Adipocyte (in vitro differentiated cells): ENCODE results near the gene NRARP.
A peak's percentile ranks its signal among the peaks of the same experiment; 100 is the strongest.

Source experiments
- DNase-seq: peaks from one replicate; pipeline ENCODE4 v3.0.0-alpha.2; 2015; ENCODE audit warnings: low read depth
- H3K27me3 ChIP-seq: replicated peaks from 2 replicates; pipeline ENCODE4 v1.7.0; 2013; ENCODE audit warnings: mild to moderate bottlenecking, low read length, moderate library complexity; ENCODE audit not compliant: control insufficient read depth, insufficient read depth
- H3K36me3 ChIP-seq: 2 replicates; pipeline ENCODE4 v1.7.0; 2013; ENCODE audit warnings: low read length, mild to moderate bottlenecking, moderate library complexity; ENCODE audit not compliant: control insufficient read depth, insufficient read depth, severe bottlenecking
- H3K4me1 ChIP-seq: 2 replicates; pipeline ENCODE4 v1.7.0; 2013; ENCODE audit warnings: mild to moderate bottlenecking, low read length, moderate library complexity; ENCODE audit not compliant: control insufficient read depth, insufficient read depth
- H3K4me3 ChIP-seq: 2 replicates; pipeline ENCODE4 v1.7.0; 2013; ENCODE audit warnings: mild to moderate bottlenecking, low read length, moderate library complexity
- H3K9ac ChIP-seq: 2 replicates; pipeline ENCODE4 v1.7.0; 2013; ENCODE audit warnings: mild to moderate bottlenecking, low read length, moderate library complexity
- H3K9me3 ChIP-seq: 2 replicates; pipeline ENCODE4 v1.7.0; 2013; ENCODE audit warnings: mild to moderate bottlenecking, low read length, moderate library complexity; ENCODE audit not compliant: control insufficient read depth

NRARP gene

DNA sequence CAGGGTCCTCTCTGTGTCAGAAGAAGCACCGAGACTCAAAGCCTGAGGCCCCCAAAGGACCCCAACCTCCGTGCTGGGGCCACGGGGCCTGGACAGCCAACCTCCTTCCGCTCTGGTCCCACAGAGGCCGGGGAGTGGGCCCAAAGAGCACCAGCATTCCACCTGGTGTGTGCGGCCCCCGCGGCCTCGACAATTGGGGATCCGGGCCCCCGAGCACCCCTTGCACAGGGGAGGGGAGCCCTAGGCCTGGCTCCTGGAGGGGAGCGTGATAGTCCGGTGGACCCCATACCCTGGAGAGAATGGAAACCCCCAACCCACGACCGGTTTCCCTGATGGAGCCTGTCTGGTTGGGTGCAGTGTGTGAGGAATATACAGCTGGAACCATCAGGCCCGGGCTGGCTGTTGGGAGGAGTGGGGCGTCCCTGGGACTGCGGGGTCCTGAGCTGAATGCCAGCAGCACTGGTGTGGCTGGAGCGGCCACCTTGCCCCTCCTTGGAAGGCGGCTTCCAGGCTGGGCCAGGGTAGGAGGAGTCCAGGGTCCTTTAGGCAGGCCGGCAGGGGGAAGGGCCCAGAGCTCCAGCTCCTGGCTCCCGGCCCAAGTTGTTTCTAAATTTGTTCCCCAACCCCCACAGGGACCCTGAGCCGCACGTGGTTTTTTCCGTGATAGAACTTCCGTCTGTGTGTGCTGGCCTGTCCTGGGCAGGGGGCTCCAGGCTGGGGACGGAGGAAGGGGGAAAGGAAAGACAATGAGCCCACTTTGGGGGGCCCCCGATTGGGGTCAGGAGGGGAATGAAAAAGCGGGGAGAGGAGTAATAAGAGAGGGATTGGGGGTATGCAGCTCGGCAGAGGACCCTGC lies 25.4 kb downstream of the NRARP start:
- Histone ChIP-seq H3K27me3 (peaks cover 14% of the 10 kb centered on the region), H3K36me3 (no peaks in the 10 kb centered on the region), H3K4me1 (peaks cover 23% of the 10 kb centered on the region), H3K4me3 (peak overlapping the region; percentile 61), H3K9ac (peak overlapping the region; percentile 63), H3K9me3 (no peaks in the 10 kb centered on the region)
- peak; percentile 80 for DNase-seq

DNA sequence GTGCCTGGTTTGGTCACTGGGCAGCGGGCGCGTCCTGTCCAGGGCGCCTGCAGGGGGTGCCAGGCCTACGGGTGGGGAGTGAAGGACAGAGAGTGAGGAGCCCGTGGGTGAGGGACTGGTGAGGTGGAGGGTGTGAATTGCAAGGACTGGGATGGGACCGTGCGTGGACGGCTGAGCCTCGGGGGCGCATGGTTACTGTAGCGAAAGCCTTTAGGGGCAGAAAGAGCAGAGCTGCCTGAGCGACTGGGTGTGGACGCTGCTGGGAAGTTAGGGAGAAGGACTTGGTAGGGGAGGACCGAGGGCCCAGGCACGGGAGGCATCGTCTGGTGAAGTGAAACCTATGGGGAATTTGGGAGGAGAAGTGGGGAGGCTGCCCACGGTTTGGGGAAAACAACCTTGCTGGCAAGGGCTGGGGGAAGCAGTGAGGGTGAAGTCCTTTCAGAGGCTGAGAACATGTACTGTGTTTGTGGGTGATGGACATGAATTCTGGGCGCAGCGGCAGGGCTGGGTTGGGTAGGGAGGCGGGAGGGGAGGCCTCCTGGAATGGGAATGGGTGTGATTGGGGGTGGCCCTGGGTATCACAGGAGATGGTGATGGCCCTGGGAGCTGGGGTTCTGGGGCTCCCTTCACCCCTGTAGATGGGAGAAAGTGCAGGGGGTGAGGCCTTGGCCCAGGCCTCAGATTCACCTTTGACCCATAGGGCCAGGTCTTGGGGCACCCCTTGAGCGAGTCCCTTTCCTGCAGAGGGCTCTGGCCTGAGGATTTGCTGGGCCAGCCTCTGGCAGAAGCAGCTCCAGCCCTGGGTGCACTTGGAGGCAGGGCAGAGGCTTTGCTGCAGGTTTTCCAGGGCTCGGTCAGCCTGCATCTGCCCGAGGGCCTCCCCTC lies 26.2 kb downstream of the NRARP start:
- H3K4me3 ChIP-seq, result no peak overlapping the region
- peaks cover 6% of the 10 kb centered on the region for H3K36me3 ChIP-seq
- no peak overlapping the region for H3K9ac ChIP-seq
- H3K9me3 ChIP-seq, result no peaks in the 10 kb centered on the region
- peaks cover 23% of the 10 kb centered on the region for H3K4me1 ChIP-seq
- DNase-seq, result no peak
- peaks cover 14% of the 10 kb centered on the region for H3K27me3 ChIP-seq

DNA sequence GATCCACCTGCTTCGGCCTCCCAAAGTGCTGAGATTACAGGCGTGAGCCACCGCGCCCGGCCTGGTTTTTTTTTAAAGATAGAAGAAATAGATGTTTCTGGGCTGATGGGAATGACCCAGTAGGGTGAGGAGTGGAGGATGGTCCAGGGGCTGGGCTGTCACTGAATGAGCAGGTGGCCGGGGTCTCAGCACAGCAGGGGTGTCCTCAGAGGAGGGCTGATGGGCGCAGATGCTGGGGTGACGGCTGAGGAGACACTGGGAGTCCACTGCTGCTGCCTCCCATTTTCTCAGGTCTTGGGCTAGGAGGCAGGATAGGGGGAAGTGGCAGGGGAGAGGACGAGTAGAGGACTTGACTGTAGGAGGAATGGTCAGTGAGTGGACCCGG lies 26.9 kb downstream of the NRARP start:
- no peaks in the 10 kb centered on the region for H3K9me3 ChIP-seq
- H3K4me3 ChIP-seq, result no peak overlapping the region
- H3K4me1 ChIP-seq, result peaks cover 23% of the 10 kb centered on the region
- peaks cover 9% of the 10 kb centered on the region for H3K27me3 ChIP-seq
- H3K9ac ChIP-seq, result no peak overlapping the region
- peaks cover 8% of the 10 kb centered on the region for H3K36me3 ChIP-seq
- no peak for DNase-seq

DNA sequence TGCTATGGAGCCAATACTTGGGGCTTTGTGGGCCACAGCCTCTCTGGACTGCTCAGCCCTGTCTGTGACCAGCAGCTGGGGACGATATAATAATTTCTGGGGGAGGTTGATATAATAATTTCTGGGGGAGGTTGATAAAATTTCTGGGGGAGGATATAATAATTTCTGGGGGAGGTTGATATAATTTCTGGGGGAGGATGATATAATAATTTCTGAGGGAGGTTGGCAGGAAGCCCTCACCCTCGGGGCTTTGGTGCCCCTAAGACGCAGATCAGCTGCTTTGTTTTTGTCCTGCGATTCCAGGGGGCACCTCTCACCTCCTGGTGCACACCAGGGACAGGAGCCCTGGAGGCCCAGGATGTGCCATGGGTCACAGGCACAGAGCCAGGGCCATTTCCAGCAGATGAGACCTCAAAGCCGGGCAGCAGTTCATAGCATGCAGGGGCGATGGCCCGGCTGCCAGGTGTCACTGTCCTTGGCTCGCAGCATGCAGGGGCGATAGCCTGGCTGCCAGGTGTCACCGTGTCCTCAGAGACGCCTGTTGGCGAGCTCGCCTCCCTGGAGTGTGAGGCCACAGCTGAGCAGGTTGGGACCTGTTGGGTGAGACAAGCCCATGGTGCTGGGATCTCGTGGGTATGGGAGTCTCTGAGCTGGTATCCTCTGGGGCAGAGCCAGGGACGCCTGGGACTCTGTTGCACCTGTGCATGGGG lies 28.3 kb downstream of the NRARP start:
- H3K4me1 ChIP-seq, result peaks cover 23% of the 10 kb centered on the region
- no peaks in the 10 kb centered on the region for H3K27me3 ChIP-seq
- H3K4me3 ChIP-seq, result no peak overlapping the region
- no peak for DNase-seq
- no peak overlapping the region for H3K9ac ChIP-seq
- H3K36me3 ChIP-seq, result peaks cover 22% of the 10 kb centered on the region
- no peaks in the 10 kb centered on the region for H3K9me3 ChIP-seq

DNA sequence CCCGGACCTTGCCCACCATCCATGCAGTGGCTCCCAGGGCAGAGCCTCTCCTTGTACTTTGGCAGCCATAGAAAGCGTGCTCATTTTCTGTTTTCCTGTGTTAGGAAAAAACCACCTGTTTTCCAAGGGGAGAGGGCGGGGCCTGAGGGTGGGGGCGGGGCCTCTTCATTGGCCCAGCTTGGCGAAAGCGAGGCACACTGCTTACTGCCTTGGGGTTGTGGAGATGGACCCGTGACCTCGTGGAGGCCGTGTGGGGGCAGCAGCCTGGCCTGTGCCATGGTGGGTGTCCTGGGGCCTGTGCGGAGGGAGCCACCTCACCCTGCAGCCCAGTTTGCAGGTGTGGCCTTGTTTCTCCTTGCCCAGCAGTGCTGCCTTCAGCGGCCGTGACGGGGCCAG lies 29.0 kb downstream of the NRARP start:
- no peak overlapping the region for H3K9ac ChIP-seq
- no peak overlapping the region for H3K4me3 ChIP-seq
- H3K9me3 ChIP-seq, result no peaks in the 10 kb centered on the region
- peaks cover 26% of the 10 kb centered on the region for H3K36me3 ChIP-seq
- DNase-seq, result no peak
- no peaks in the 10 kb centered on the region for H3K27me3 ChIP-seq
- peaks cover 23% of the 10 kb centered on the region for H3K4me1 ChIP-seq

DNA sequence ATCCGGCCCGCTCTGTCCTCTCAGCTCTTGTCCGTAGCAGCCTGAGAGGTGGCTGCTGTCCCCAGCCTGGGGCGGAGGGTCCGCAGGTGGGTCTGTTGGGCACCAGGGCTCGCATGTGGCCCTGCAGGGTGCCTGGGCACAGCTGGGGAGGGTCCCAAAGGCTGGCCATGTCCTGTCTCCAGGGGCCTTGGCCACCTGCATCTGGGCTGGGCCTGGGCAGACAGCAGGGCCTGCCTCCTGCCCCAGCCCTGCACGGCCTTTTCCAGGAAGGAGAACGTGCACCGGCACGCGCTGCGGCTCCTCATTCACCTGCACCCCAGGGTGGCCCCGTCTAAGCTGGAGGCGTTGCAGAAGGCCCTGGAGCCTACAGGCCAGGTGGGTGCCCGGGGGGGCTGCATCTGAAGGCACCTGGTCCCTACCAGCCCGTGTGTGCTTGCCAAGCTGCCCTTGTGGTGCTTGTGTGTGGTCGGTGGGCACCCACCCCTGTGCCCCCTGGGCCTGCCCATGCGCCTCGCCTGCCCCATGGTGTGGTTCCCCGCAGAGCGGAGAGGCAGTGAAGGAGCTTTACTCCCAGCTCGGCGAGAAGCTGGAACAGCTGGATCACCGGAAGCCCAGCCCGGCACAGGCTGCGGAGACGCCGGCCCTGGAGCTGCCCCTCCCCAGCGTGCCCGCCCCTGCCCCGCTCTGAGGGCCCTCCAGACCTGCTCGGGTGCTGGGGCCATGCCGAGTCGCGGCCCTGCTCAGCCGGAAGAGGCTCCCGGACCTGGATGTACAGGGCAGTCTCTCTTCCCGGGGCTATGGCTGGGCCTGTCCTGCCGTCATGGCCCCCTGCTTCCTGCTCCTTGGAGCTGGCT lies 29.6 kb downstream of the NRARP start:
- H3K9me3 ChIP-seq, result no peaks in the 10 kb centered on the region
- H3K27me3 ChIP-seq, result no peaks in the 10 kb centered on the region
- H3K36me3 ChIP-seq, result peaks cover 29% of the 10 kb centered on the region
- peaks cover 21% of the 10 kb centered on the region for H3K4me1 ChIP-seq
- no peak overlapping the region for H3K4me3 ChIP-seq
- DNase-seq, result no peak
- H3K9ac ChIP-seq, result no peak overlapping the region

DNA sequence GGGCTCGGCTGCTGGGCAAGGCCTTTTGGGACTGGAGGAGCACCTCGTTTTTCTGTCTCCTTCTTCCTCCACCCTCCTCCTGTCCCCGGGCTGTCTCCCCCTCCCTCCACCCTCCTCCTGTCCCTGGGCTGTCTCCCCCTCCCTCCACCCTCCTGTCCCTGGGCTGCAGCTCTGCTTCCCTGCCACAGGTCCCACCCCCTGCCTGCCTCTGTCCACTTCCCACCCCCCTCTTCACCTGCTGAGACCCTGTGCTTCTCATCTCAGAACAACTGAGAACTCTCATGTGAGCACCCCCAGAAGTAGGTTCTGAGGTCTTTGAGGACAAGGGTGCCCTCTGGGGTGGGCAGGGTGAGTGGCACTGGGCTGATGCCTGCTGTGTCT lies 30.4 kb downstream of the NRARP start:
- no peak for DNase-seq
- peaks cover 14% of the 10 kb centered on the region for H3K4me1 ChIP-seq
- no peak overlapping the region for H3K4me3 ChIP-seq
- H3K36me3 ChIP-seq, result peaks cover 33% of the 10 kb centered on the region
- H3K9ac ChIP-seq, result no peak overlapping the region
- H3K9me3 ChIP-seq, result no peaks in the 10 kb centered on the region
- H3K27me3 ChIP-seq, result no peaks in the 10 kb centered on the region

DNA sequence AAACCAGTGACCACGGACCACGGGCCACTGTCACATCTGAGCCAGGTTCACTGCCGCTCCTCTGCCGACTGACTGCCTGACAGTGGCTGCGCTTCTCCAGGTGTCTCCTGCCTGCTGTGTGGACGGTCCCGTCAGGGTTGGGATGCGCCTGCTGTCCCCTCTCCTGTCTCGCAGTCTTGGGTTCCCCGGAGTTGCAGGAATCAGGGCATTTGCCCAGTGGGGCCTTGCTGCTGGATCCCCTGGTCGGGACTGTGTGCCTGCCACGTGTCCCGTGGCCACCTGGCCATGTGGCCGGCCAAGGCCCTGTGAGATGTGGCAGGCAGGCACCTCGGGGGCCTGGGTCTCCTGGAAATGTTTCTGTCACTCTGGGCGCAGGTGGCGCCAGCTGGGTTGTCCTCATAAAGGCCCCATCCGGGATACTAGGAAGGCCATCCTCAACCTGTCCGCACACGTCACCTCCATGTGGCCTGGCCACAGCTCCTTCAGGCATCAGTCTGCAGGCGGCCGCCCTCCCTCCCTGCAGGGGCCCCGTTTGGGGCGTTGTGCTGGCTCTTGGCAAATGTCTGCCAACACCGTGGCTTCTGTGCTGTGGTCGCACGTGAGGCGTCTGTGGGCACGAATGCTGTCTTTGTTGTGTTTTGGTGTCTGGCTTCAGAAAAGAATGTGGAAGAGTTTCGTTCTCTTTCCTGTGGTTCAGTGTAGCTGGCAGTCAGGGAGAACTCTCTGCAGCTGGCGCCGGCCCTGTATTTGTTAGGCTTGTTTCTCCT lies 31.0 kb downstream of the NRARP start:
- H3K9me3 ChIP-seq, result no peaks in the 10 kb centered on the region
- H3K36me3 ChIP-seq, result peaks cover 37% of the 10 kb centered on the region
- DNase-seq, result no peak
- no peaks in the 10 kb centered on the region for H3K27me3 ChIP-seq
- H3K9ac ChIP-seq, result no peak overlapping the region
- H3K4me3 ChIP-seq, result no peak overlapping the region
- H3K4me1 ChIP-seq, result peaks cover 8% of the 10 kb centered on the region

DNA sequence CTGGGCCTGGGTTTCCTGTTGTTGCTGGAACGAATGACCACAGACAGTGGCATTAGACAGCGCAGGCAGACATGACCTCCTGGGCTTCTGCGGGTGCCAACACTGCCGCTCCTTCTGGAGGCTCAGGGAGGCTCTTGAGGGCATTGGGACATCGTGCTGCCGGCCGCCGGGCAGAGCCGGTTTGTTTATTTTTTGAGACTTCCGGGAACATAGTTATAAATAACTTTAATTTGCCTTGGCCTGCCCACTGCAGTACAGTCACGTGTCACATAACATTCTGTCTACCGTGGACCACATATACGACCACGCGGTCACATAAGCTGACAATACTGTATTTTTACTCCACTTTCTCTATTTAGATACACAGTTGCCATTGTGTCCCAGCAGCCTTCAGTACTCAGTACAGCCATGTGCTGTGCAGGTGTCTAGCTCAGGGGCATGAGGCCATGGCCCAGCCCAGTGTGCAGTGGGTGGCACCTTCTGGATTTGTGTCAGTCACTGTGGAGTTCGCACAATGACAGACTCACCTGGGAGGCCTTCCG lies 32.8 kb downstream of the NRARP start:
- Histone ChIP-seq H3K9me3 (no peaks in the 10 kb centered on the region), H3K27me3 (no peaks in the 10 kb centered on the region), H3K4me1 (peaks cover 3% of the 10 kb centered on the region), H3K4me3 (no peak overlapping the region), H3K36me3 (peaks cover 48% of the 10 kb centered on the region), H3K9ac (no peak overlapping the region)
- peak; percentile 35 for DNase-seq
